Muscle layer of duodenum (tissue), 2 donors: ENCODE data around the gene BCAS4.

Source experiments
- H3K27ac ChIP-seq: one replicate; pipeline ENCODE4 v1.7.0; 2013; ENCODE audit warnings: mild to moderate bottlenecking, low read length
- H3K27me3 ChIP-seq: one replicate; pipeline ENCODE4 v1.7.0; 2013; ENCODE audit warnings: low read depth, mild to moderate bottlenecking, control low read depth, low read length
- H3K36me3 ChIP-seq, 2 donors: one replicate each; pipeline ENCODE4 v1.7.0; 2013; ENCODE audit warnings: low read length in 2 of 2, control low read depth in 1 of 2, mild to moderate bottlenecking in 1 of 2; ENCODE audit not compliant: insufficient read depth in 2 of 2, control insufficient read depth in 1 of 2
- H3K4me1 ChIP-seq, 2 donors: one replicate each; pipeline ENCODE4 v1.7.0; 2013; ENCODE audit warnings: low read length in 2 of 2, mild to moderate bottlenecking in 2 of 2, control low read depth in 1 of 2, moderate library complexity in 1 of 2; ENCODE audit not compliant: insufficient read depth in 2 of 2, control insufficient read depth in 1 of 2
- H3K4me3 ChIP-seq, 2 donors: one replicate each; pipeline ENCODE4 v1.7.0; 2013; ENCODE audit warnings: low read length in 2 of 2, low read depth in 1 of 2, mild to moderate bottlenecking in 1 of 2
- H3K9me3 ChIP-seq, 2 donors: one replicate each; pipeline ENCODE4 v1.7.0; 2013; ENCODE audit warnings: low read length in 2 of 2, control low read depth in 1 of 2, mild to moderate bottlenecking in 1 of 2; ENCODE audit not compliant: control insufficient read depth in 1 of 2
- donor health status: healthy.

The BCAS4 gene

GRCh38 chr20:50913690-50914375 lies 119.0 kb downstream of the BCAS4 start:
- Histone ChIP-seq H3K4me3 (no peak overlapping the region), H3K4me1 (peaks cover 20 to 66% of the 10 kb centered on the region in 2 donors), H3K9me3 (no peaks in the 10 kb centered on the region), H3K27ac (no peak overlapping the region), H3K36me3 (no peaks in the 10 kb centered on the region), H3K27me3 (no peaks in the 10 kb centered on the region)

- H3K4me1 ChIP-seq, result peaks cover 20 to 67% of the 10 kb centered on the region in 2 donors
- peak overlapping the region; percentile 18 for H3K27ac ChIP-seq
- H3K27me3 ChIP-seq, result no peaks in the 10 kb centered on the region
- no peaks in the 10 kb centered on the region for H3K36me3 ChIP-seq
- no peak overlapping the region for H3K4me3 ChIP-seq
- no peaks in the 10 kb centered on the region for H3K9me3 ChIP-seq
Observed at GRCh38 chr20:50915424-50915823, 120.6 kb downstream of the BCAS4 start.

- no peaks in the 10 kb centered on the region for H3K36me3 ChIP-seq
- no peaks in the 10 kb centered on the region for H3K9me3 ChIP-seq
- H3K27ac ChIP-seq, result no peak overlapping the region
- peaks cover 20 to 67% of the 10 kb centered on the region in 2 donors for H3K4me1 ChIP-seq
- H3K4me3 ChIP-seq, result no peak overlapping the region
- no peaks in the 10 kb centered on the region for H3K27me3 ChIP-seq
Observed at GRCh38 chr20:50916257-50916656, 121.4 kb downstream of the BCAS4 start.

- Histone ChIP-seq H3K27me3 (no peaks in the 10 kb centered on the region), H3K27ac (no peak overlapping the region), H3K4me3 (no peak overlapping the region), H3K36me3 (no peaks in the 10 kb centered on the region), H3K4me1 (peaks cover 20 to 69% of the 10 kb centered on the region in 2 donors), H3K9me3 (no peaks in the 10 kb centered on the region)
Observed at GRCh38 chr20:50916934-50917333, 122.1 kb downstream of the BCAS4 start.

GRCh38 chr20:50918403-50918802 lies 123.5 kb downstream of the BCAS4 start:
- H3K27me3 ChIP-seq, result no peaks in the 10 kb centered on the region
- H3K4me1 ChIP-seq, result peaks cover 20 to 78% of the 10 kb centered on the region in 2 donors

GRCh38 chr20:50919567-50919966 lies 124.7 kb downstream of the BCAS4 start:
- H3K4me1 ChIP-seq, result peaks cover 24 to 80% of the 10 kb centered on the region in 2 donors
- H3K27ac ChIP-seq, result no peak overlapping the region

More at GRCh38 chr20:50918403-50918802, 123.5 kb downstream of the BCAS4 start:
- no peak overlapping the region for H3K4me3 ChIP-seq
- no peaks in the 10 kb centered on the region for H3K36me3 ChIP-seq
- no peak overlapping the region for H3K27ac ChIP-seq
- no peaks in the 10 kb centered on the region for H3K9me3 ChIP-seq

GRCh38 chr20:50920997-50921396 lies 126.1 kb downstream of the BCAS4 start:
- peaks cover 22 to 82% of the 10 kb centered on the region in 2 donors for H3K4me1 ChIP-seq

More at GRCh38 chr20:50919567-50919966, 124.7 kb downstream of the BCAS4 start:
- H3K4me3 ChIP-seq, result no peak overlapping the region
- no peaks in the 10 kb centered on the region for H3K27me3 ChIP-seq
- peaks cover 0 to 3% of the 10 kb centered on the region in 2 donors for H3K36me3 ChIP-seq
- H3K9me3 ChIP-seq, result no peaks in the 10 kb centered on the region

GRCh38 chr20:50921803-50922501 lies 127.1 kb downstream of the BCAS4 start:
- Histone ChIP-seq H3K27me3 (no peaks in the 10 kb centered on the region), H3K27ac (no peak overlapping the region), H3K4me3 (no peak overlapping the region), H3K4me1 (peaks cover 13 to 75% of the 10 kb centered on the region in 2 donors), H3K36me3 (peaks cover 0 to 3% of the 10 kb centered on the region in 2 donors), H3K9me3 (no peaks in the 10 kb centered on the region)

More at GRCh38 chr20:50920997-50921396, 126.1 kb downstream of the BCAS4 start:
- Histone ChIP-seq H3K9me3 (no peaks in the 10 kb centered on the region), H3K27ac (no peak overlapping the region), H3K27me3 (no peaks in the 10 kb centered on the region), H3K4me3 (no peak overlapping the region), H3K36me3 (peaks cover 0 to 3% of the 10 kb centered on the region in 2 donors)

GRCh38 chr20:50924261-50924920 lies 129.5 kb downstream of the BCAS4 start:
- H3K4me1 ChIP-seq, result peaks cover 16 to 73% of the 10 kb centered on the region in 2 donors

GRCh38 chr20:50926530-50926929 lies 131.7 kb downstream of the BCAS4 start:
- Histone ChIP-seq H3K27me3 (no peaks in the 10 kb centered on the region), H3K4me1 (peaks cover 16 to 60% of the 10 kb centered on the region in 2 donors), H3K36me3 (peaks cover 0 to 3% of the 10 kb centered on the region in 2 donors), H3K4me3 (no peak overlapping the region), H3K9me3 (no peaks in the 10 kb centered on the region), H3K27ac (no peak overlapping the region)

More at GRCh38 chr20:50924261-50924920, 129.5 kb downstream of the BCAS4 start:
- Histone ChIP-seq H3K27ac (no peak overlapping the region), H3K27me3 (no peaks in the 10 kb centered on the region), H3K4me3 (no peak overlapping the region), H3K36me3 (peaks cover 0 to 3% of the 10 kb centered on the region in 2 donors), H3K9me3 (no peaks in the 10 kb centered on the region)
